Lung microvascular endothelial cell (primary cell): ENCODE data around the gene LAMP2. TPM values are rescaled to one million over a fixed set of nuclear protein-coding genes. Genes with fewer than 3 reads are reported as not detected.

Source experiments
- DNase-seq, 2 donors: peaks; one replicate each; pipeline versions ENCODE4 v3.0.0 to v3.0.0-alpha.2; 2010; ENCODE audit warnings: low read depth in 2 of 2
- total RNA-seq: library from RNA; depleted of rRNA; stranded (reverse); fragments of >200 nt; gene quantifications from 2 replicates; pipeline ENCODE4 v1.2.1, GENCODE V29; 2014

The LAMP2 gene
- total RNA-seq, 1 donor from 2014 or later: 117 TPM

GRCh38 chrX:120457766-120458180 lies 11.3 kb downstream of the LAMP2 start:
- peak in 1 of 2 donors; percentile 60 for DNase-seq

GRCh38 chrX:120456973-120457372 lies 12.1 kb downstream of the LAMP2 start:
- no peak for DNase-seq

- DNase-seq: peak; percentile 45 to 71
Measured at GRCh38 chrX:120453985-120454384, 15.1 kb downstream of the LAMP2 start.

GRCh38 chrX:120452131-120452530 lies 17.0 kb downstream of the LAMP2 start:
- peak; percentile 17 to 46 for DNase-seq

- peak in 1 of 2 donors; percentile 9 for DNase-seq
Measured at GRCh38 chrX:120450163-120450562, 18.9 kb downstream of the LAMP2 start.

- peak in 1 of 2 donors; percentile 42 for DNase-seq
Measured at GRCh38 chrX:120446498-120446897, 22.6 kb downstream of the LAMP2 start.

GRCh38 chrX:120439921-120440320 lies 29.2 kb downstream of the LAMP2 start:
- DNase-seq: no peak

GRCh38 chrX:120429776-120430540 lies 39.1 kb downstream of the LAMP2 start:
- DNase-seq: no peak

- peak in 1 of 2 donors; percentile 43 for DNase-seq
Measured at GRCh38 chrX:120428309-120428708, 40.8 kb downstream of the LAMP2 start.

DNA sequence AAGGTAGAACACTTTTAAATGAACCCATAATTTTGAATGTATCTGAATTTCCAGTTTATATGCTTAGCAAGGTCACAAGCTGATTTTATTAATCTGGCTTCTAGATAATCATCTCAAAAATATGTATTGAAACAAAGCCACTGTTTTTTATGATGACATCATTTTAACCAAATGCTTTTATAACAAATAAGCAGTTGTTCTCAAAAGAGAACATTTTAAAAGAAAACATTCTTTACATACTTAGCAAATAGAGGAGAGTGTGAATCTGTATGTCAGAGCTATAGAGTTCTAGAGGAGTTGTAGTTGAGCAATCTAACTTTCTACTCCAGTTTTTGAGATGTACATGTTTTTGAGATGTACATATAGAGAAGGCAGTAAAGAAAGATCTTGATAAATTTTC lies 42.5 kb downstream of the LAMP2 start:
- no peak for DNase-seq

DNA sequence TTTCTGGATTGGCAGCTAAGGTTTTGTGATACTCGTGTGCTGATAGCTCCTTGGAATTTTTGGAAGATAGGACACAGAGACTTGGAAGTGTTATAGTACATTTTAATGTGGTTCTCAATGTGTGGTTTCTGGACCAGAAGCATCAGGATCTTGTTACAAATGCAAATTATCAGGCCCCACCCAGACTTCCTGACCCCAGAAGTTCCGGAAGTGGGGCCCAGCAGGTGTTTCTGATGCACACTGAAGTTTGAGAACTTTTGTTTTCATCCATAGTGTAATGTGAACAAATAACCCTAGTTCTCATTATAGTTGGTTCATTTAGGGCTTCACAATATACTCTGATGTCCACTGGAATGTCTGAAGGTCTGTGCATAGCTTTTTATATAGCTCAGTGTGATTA lies 49.6 kb downstream of the LAMP2 start:
- no peak for DNase-seq

- no peak for DNase-seq
Measured at GRCh38 chrX:120408168-120408567, 60.9 kb downstream of the LAMP2 start.

DNA sequence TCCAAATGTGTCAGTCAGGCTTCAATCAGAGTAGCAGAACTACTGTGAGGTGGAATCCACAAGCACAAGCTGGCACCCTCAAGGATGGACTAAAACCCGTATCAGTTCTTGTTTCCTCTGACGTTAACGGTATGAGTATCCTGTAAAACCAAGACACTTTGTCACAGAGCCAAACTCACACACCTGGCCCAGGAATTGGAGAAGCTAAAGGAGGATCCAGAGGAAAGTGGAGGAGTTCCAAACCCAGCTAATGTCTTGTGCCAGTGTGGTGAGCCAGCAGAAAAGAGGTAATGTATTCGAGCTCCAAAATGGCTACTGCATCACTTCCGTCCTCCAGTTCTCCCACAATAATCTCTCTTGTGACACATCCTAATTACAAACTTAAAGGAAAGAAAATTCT lies 62.5 kb downstream of the LAMP2 start:
- DNase-seq: no peak

DNA sequence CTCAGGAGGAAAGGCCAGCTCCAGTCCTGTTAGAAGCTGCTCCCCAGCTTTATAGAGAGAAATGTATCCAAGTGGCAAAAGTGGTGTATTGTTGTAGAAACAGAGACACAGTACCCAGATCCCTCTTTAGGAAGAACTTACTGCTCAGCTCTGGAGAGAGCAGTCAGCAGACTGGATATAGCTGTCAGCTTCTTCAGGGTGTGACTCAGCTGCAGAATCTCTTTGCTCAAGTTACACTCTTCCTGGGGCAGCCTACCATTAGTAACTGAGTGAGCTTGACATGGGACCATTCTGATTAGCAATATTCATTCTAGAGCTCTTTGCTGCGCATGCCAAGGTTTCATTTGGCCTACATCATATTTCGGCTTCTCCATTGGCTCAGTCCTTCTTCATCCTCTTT lies 66.7 kb downstream of the LAMP2 start:
- no peak for DNase-seq

GRCh38 chrX:120401301-120401700 lies 67.8 kb downstream of the LAMP2 start:
- DNase-seq: no peak

DNA sequence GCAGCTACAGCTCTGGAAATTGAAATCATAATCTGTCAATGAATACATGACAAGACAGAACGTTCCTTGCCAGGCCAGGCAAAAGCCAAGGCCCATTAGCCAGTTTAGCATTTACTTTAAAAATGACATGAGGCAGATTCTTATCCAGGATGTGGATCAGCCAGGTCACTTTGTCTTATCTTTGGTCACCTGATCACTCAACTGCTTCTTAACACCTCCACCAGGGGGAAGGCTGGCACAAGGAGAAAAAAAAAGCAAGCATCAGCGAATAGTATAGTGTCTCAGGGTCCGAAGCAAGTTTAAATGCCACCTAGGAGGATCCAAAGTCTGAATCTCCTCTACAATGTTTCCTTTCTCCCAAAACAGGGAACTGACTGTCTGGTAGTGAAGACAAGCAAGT lies 88.4 kb downstream of the LAMP2 start:
- peak in 1 of 2 donors; percentile 31 for DNase-seq

DNA sequence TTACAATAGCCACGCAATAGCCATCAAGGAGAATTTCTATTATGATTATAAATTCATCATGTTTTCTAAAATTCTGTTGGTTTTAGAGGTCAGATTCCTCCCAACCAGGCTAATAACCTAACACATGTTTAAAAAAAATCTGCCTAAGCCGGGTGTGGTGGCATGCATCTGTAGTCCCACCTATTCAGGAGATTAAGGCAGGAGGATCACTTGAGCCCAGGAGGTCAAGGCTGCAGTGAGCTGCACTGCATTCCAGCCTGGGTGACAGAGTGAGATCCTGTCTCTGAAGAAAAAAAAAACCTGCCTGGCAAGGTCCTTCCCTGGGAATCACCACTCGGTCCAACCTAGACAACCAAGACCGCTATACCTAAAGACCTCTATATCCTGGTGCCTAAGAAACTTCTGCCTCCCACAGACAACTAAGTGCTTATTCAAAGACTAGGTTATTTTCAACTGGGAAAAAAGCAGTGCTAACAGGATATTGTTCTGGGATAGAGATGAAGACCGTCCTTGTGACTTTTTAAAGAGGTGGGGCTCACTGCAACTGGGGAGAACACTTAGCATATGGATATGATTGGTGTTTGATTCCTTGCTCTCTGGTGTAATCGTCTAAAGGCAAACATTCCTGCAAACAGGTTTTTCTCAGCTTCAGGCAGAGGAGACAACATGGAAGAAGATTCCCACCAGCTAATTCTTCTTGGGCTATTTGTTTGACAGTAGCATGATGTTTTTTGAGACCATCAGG lies 89.0 kb downstream of the LAMP2 start:
- DNase-seq: no peak

DNA sequence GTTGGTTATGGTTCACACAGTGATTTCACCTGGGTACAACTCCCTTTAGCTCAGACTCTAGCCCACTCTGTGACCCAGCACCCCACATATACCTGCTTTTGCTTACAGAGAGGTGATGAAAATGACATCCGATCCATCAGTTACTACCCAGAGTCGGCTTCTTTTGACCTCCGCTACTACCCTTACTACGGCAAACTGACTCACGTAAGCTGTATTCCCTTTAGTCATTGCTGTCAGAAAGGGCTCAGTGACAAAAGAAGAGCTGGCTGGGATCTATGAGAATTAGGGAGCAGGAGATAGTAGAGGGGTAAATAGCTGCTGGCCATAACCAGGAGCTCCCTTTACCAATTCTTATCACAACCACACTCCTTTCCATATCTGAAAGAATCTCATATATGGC lies 90.5 kb downstream of the LAMP2 start:
- DNase-seq: no peak

Other genes starting within 250 kb of the LAMP2 start
- 10.0 and 11.3 TPM in 2 replicates for gene ZBTB33, start 218.5 kb downstream of the LAMP2 start, total RNA-seq
- gene TMEM255A, start 157.8 kb downstream of the LAMP2 start, total RNA-seq: not detected in 2 replicates
- not detected in 2 replicates for gene ATP1B4, start 107.2 kb downstream of the LAMP2 start, total RNA-seq
- 30.8 and 32.9 TPM in 2 replicates for gene CUL4B, start 91.7 kb upstream of the LAMP2 start, total RNA-seq
- 24.4 and 26.6 TPM in 2 replicates for gene MCTS1, start 134.8 kb upstream of the LAMP2 start, total RNA-seq
- gene C1GALT1C1, start 160.8 kb upstream of the LAMP2 start, total RNA-seq: 42.7 and 49.2 TPM in 2 replicates